HepG2 (cell line): ENCODE data around the gene GGT1. TPM values are rescaled to one million over a fixed set of nuclear protein-coding genes. Genes with fewer than 3 reads are reported as not detected.
A peak's percentile ranks its signal among the peaks of the same experiment; 100 is the strongest.

Experiments used
- ATAC-seq: fragments of 200-7000 bp; cut with Tn5 transposase; 3 replicates; pipeline ENCODE4 v1.9.1; 2020; ENCODE audit warnings: mild to moderate bottlenecking, moderate library complexity
- BruUV-seq: library from RNA; stranded (reverse); fragments of 400-500 nt; replicated peaks from 2 replicates; lab custom pipeline; 2021; lab: Mats Ljungman, UMichigan
- CTCF ChIA-PET: fragments of 300-600 bp; formaldehyde crosslinking; extraction: SDS; loops from one replicate; lab custom pipeline; 2021; ENCODE audit warnings: low total read pairs, inconsistent platforms, low intra/inter-chr PET ratio; lab: Yijun Ruan, JAX
- POLR2A ChIA-PET: fragments of 350-600 bp; sonication (Branson Sonifier 250); formaldehyde crosslinking; loops from one replicate; lab custom pipeline; 2020; ENCODE audit warnings: antibody characterized with exemption, inconsistent platforms; lab: Yijun Ruan, JAX
- DNase-seq: peaks from one replicate; pipeline ENCODE4 v3.0.0-alpha.2; 2015; ENCODE audit warnings: low spot score
- FAIRE-seq: peaks from 3 replicates; lab custom pipeline; 2011; peaks lifted over from hg19 to GRCh38; lab: Jason Lieb, UNC
- H2AFZ ChIP-seq: one replicate; pipeline ENCODE4 v1.6.1; 2011; ENCODE audit warnings: low read length, inconsistent platforms
- H3K27ac ChIP-seq: fragments of 300-600 bp; 3 replicates; pipeline ENCODE4 v1.8.0; 2011; ENCODE audit warnings: mixed run types, mild to moderate bottlenecking, mixed read lengths, low read length, inconsistent platforms; ENCODE audit not compliant: insufficient read depth; ENCODE audit errors: extremely low read length
- H3K27me3 ChIP-seq, 2 experiments: fragments of 200-600 bp in 1 of 2; 2 replicates in 1 of 2; 3 replicates in 1 of 2; pipeline versions ENCODE4 v1.6.0 to v1.8.0; 2011; ENCODE audit warnings: low read length in 2 of 2, mild to moderate bottlenecking in 2 of 2, moderate library complexity in 2 of 2, inconsistent platforms in 1 of 2; ENCODE audit not compliant: insufficient read depth in 2 of 2, control insufficient read depth in 1 of 2
- H3K36me3 ChIP-seq, 2 experiments: fragments of 200-600 bp in 1 of 2; replicated peaks in 1 of 2; 2 replicates in 1 of 2; 3 replicates in 1 of 2; pipeline versions ENCODE4 v1.5.1 to v1.8.0; 2011; ENCODE audit warnings: low read length in 2 of 2, inconsistent platforms in 1 of 2; ENCODE audit not compliant: insufficient read depth in 2 of 2, control insufficient read depth in 1 of 2
- H3K4me1 ChIP-seq: 2 replicates; pipeline ENCODE4 v1.5.1; 2012; ENCODE audit warnings: low read length, inconsistent platforms; ENCODE audit not compliant: insufficient read depth
- H3K4me2 ChIP-seq: 2 replicates; pipeline ENCODE4 v1.6.0; 2011; ENCODE audit warnings: low read depth, low read length, inconsistent platforms
- H3K4me3 ChIP-seq, 3 experiments: fragments of 200-600 bp in 1 of 3; sonication (generic), shearing (Covaris generic) in 1 of 3; replicated peaks in 1 of 3; 2 replicates each; pipeline ENCODE4 v1.5.1; 2011 to 2016; ENCODE audit warnings: low read length in 3 of 3, inconsistent platforms in 2 of 3, low read depth in 2 of 3, mild to moderate bottlenecking in 2 of 3, control low read depth in 1 of 3, mixed read lengths in 1 of 3; ENCODE audit not compliant: insufficient read depth in 1 of 3
- H3K79me2 ChIP-seq: one replicate; pipeline ENCODE4 v1.6.1; 2011; ENCODE audit warnings: low read length, inconsistent platforms; ENCODE audit not compliant: insufficient read depth
- H3K9ac ChIP-seq: 2 replicates; pipeline ENCODE4 v1.6.0; 2011; ENCODE audit warnings: mild to moderate bottlenecking, low read depth, low read length, inconsistent platforms; ENCODE audit not compliant: insufficient read depth
- H3K9me3 ChIP-seq: 2 replicates; pipeline ENCODE4 v1.5.1; 2012; ENCODE audit warnings: mild to moderate bottlenecking, low read length
- H4K20me1 ChIP-seq: 2 replicates; pipeline ENCODE4 v1.6.0; 2011; ENCODE audit warnings: inconsistent platforms, mild to moderate bottlenecking, low read length, moderate library complexity; ENCODE audit not compliant: insufficient read depth
- HIVEP1 ChIP-seq: sonication (generic); formaldehyde crosslinking; IDR thresholded peaks from 2 replicates; pipeline ENCODE4 v1.4.0; 2020; ENCODE audit warnings: mild to moderate bottlenecking, missing genetic modification reagents
- HNRNPK ChIP-seq: fragments of 200-400 bp; formaldehyde crosslinking; IDR thresholded peaks from 2 replicates; pipeline ENCODE4 v1.6.1; 2018; ENCODE audit warnings: low read length, low read depth, moderate library complexity, mild to moderate bottlenecking; ENCODE audit not compliant: poor library complexity, severe bottlenecking
- KAT8 ChIP-seq: IDR thresholded peaks from 2 replicates; pipeline ENCODE4 v1.6.1; 2016; ENCODE audit warnings: missing genetic modification reagents, missing compliant biosample characterization
- MXD4 ChIP-seq: IDR thresholded peaks from 2 replicates; pipeline ENCODE4 v1.6.1; 2016; ENCODE audit warnings: mild to moderate bottlenecking, missing biosample characterization, missing genetic modification reagents
- ZFYVE20 ChIP-seq: sonication (generic); formaldehyde crosslinking; IDR thresholded peaks from 2 replicates; pipeline ENCODE4 v1.8.0; 2023; ENCODE audit warnings: low read depth, mild to moderate bottlenecking, moderate library complexity, missing genetic modification reagents, borderline replicate concordance
- ZNF17 ChIP-seq: sonication (generic); formaldehyde crosslinking; IDR thresholded peaks from 2 replicates; pipeline ENCODE4 v1.5.0; 2020; ENCODE audit warnings: mild to moderate bottlenecking, missing genetic modification reagents
- ZNF24 ChIP-seq: fragments of 450-650 bp; IDR thresholded peaks from 2 replicates; pipeline ENCODE4 v1.6.1; 2017; ENCODE audit warnings: antibody characterized with exemption, mild to moderate bottlenecking
- ZNF484 ChIP-seq: sonication (generic); formaldehyde crosslinking; IDR thresholded peaks from 2 replicates; pipeline ENCODE4 v1.5.1; 2020; ENCODE audit warnings: mild to moderate bottlenecking, low read depth, missing genetic modification reagents, borderline replicate concordance
- ZNF792 ChIP-seq: IDR thresholded peaks from 2 replicates; pipeline ENCODE4 v1.6.1; 2016
- ZNF850 ChIP-seq: sonication (generic); formaldehyde crosslinking; conservative IDR thresholded peaks from 2 replicates; pipeline ENCODE4 v1.9.0; 2021; ENCODE audit warnings: mild to moderate bottlenecking, missing genetic modification reagents
- WGBS: methylation state at CpG from one replicate; pipeline ENCODE4 v1.1.6; 2017; ENCODE audit warnings: low lambda C conversion rate; 5-methylcytosine and 5-hydroxymethylcytosine counted together
- in situ Hi-C: cut with HindIII; loops from 2 replicates; pipeline ENCODE4 v1.10.0; 2017; ENCODE audit warnings: low pct_unique_long_range_greater_than_20kb; ENCODE audit not compliant: extremely low pct_ligation_motif_present
- intact Hi-C: fragments of 100-400 bp; cut with micrococcal nuclease; formaldehyde crosslinking; loops from one replicate; pipeline ENCODE4 v1.10.0; 2022; ENCODE audit not compliant: unreplicated experiment
- polyA plus RNA-seq, 8 experiments: library from polyadenylated mRNA; depleted of rRNA in 3 of 8; stranded (reverse) in 7 of 8; unstranded in 1 of 8; fragments of >200 nt; fragmentation: Illumina TruSeq in 4 of 8; extraction: Trizol in 4 of 8; gene quantifications; 2 replicates each; pipeline versions ENCODE4 v1.2.1 to v1.2.3, GENCODE V29; 2011 to 2016; ENCODE audit warnings: low read depth in 4 of 8, missing spikeins in 1 of 8, mixed read lengths in 1 of 8; ENCODE audit not compliant: insufficient read depth in 1 of 8
- total RNA-seq, 5 experiments: library from RNA; depleted of rRNA; stranded (reverse); fragments of >200 nt; fragmentation: Illumina TruSeq; extraction: Trizol; gene quantifications; 2 replicates each; pipeline ENCODE4 v1.2.3, GENCODE V29; 2016; ENCODE audit warnings: low read depth in 1 of 5
- TF ChIP-seq, protein P1 (sequence below): sonication (generic); formaldehyde crosslinking; IDR thresholded peaks from 2 replicates; pipeline ENCODE4 v1.4.0; 2020; ENCODE audit warnings: mild to moderate bottlenecking, missing genetic modification reagents, borderline replicate concordance
- TF ChIP-seq, protein P2 (sequence below): IDR thresholded peaks from 2 replicates; pipeline ENCODE4 v1.6.1; 2016
- TF ChIP-seq, protein P3 (sequence below): sonication (generic); formaldehyde crosslinking; IDR thresholded peaks from 2 replicates; pipeline ENCODE4 v1.5.1; 2020; ENCODE audit warnings: mild to moderate bottlenecking, missing genetic modification reagents, moderate library complexity
- TF ChIP-seq, protein P4 (sequence below): sonication (generic); formaldehyde crosslinking; IDR thresholded peaks from 2 replicates; pipeline ENCODE4 v1.5.0; 2020; ENCODE audit warnings: mild to moderate bottlenecking, missing genetic modification reagents

Gene GGT1
- total and polyA plus RNA-seq, 2 of the 13 experiments (the other 11 are each of a cell fraction or from before 2014, with no cell fraction given) = 29.9 to 103 TPM

DNA sequence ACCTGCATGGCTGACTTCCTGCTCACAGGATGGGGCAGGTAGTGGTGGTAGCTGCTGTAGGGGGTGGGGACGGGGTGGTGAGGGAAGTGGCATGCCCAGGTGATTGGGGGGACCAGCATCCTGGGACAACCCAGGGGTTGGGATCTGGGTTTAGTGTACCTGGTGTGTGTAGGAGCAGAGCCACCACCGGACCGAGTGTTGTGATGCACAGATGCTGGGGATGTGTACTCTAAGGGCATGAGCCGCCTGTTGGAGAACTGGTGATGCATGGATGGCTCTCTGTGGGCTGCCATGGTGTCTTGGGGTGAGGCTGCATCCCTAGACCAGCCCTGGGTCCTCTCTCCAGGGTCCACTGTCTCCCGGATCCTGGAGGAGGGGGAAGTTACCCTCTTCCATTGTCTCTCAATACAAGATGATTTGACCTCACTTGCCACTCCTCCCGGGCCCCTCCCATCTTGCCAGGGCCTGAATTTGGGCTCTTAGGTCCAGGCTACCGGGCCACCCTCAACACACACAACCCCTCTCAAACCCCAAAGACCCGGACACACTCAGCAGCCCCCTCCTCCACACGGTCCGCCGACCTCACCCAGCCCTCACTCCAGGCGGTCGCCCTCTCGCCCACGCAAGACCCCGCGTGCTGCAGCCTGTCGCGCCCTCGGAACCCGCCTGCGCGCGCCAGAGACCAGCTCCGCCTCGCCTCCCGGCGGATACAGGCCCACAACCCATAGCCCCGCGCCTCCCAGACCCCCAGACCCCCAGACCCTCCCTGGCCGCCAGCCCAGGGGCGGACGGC lies 10.7 kb upstream of the GGT1 start:
- in situ Hi-C loops = loop anchor here (5.0 kb wide), 1 partner anchor 35 kb away; the partner anchor contains the start of genes GUCD1 and SNRPD3
- DNase-seq = no peak
- Histone ChIP-seq H3K27me3 (no peaks in the 10 kb centered on the region; a peak in 1 of 5 replicates), H3K9me3 (no peaks in the 10 kb centered on the region), H3K4me3 (peak overlapping the region; percentile 79 to 88 (median 84)), H2AFZ (no peak overlapping the region), H3K36me3 (peaks cover 6 to 14% of the 10 kb centered on the region in 2 experiments; a peak in 4 of 5 replicates), H3K4me2 (peak overlapping the region; percentile 95), H3K9ac (peak overlapping the region; percentile 94), H3K79me2 (peaks cover 10% of the 10 kb centered on the region), H4K20me1 (no peaks in the 10 kb centered on the region), H3K27ac (peak overlapping the region; percentile 75), H3K4me1 (peaks cover 80% of the 10 kb centered on the region)
- no peak for FAIRE-seq
- no peak for ATAC-seq
- BruUV-seq = TSS peak; percentile 74
- ChIA-PET CTCF (no interaction called here), POLR2A (interaction anchor here (0.9 to 5.7 kb wide), 14 partner anchors 8 to 87 kb away, joined by 3 to 76 read pairs (median 6); partner anchors contain the start of genes GGT1, GUCD1 and SNRPD3)
- WGBS = 7% methylated on average over 24 of the region's 33 CpGs
- intact Hi-C loops = no loop called here
- TF ChIP-seq, protein P1, sequence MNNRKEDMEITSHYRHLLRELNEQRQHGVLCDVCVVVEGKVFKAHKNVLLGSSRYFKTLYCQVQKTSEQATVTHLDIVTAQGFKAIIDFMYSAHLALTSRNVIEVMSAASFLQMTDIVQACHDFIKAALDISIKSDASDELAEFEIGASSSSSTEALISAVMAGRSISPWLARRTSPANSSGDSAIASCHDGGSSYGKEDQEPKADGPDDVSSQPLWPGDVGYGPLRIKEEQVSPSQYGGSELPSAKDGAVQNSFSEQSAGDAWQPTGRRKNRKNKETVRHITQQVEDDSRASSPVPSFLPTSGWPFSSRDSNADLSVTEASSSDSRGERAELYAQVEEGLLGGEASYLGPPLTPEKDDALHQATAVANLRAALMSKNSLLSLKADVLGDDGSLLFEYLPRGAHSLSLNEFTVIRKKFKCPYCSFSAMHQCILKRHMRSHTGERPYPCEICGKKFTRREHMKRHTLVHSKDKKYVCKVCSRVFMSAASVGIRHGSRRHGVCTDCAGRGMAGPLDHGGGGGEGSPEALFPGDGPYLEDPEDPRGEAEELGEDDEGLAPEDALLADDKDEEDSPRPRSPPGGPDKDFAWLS (CRISPR knock-in tag) = 0 out of 2 replicates have a peak, but pooled peaks have one; percentile 22
- TF ChIP-seq ZNF850 (CRISPR knock-in tag) (no peak), MXD4 (0 out of 2 replicates have a peak, but pooled peaks have one; percentile 1), ZFYVE20 (0 out of 2 replicates have a peak, but pooled peaks have one; percentile 12), ZNF792 (no peak), ZNF484 (no peak), HIVEP1 (CRISPR knock-in tag) (peak; percentile 36; the same call in 1 of the 2 replicates), ZNF24 (no peak), ZNF17 (CRISPR knock-in tag) (no peak), KAT8 (CRISPR knock-in tag) (no peak), HNRNPK (peak; percentile 62)
- TF ChIP-seq, protein P2, sequence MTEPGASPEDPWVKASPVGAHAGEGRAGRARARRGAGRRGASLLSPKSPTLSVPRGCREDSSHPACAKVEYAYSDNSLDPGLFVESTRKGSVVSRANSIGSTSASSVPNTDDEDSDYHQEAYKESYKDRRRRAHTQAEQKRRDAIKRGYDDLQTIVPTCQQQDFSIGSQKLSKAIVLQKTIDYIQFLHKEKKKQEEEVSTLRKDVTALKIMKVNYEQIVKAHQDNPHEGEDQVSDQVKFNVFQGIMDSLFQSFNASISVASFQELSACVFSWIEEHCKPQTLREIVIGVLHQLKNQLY = no peak
- TF ChIP-seq, protein P3, sequence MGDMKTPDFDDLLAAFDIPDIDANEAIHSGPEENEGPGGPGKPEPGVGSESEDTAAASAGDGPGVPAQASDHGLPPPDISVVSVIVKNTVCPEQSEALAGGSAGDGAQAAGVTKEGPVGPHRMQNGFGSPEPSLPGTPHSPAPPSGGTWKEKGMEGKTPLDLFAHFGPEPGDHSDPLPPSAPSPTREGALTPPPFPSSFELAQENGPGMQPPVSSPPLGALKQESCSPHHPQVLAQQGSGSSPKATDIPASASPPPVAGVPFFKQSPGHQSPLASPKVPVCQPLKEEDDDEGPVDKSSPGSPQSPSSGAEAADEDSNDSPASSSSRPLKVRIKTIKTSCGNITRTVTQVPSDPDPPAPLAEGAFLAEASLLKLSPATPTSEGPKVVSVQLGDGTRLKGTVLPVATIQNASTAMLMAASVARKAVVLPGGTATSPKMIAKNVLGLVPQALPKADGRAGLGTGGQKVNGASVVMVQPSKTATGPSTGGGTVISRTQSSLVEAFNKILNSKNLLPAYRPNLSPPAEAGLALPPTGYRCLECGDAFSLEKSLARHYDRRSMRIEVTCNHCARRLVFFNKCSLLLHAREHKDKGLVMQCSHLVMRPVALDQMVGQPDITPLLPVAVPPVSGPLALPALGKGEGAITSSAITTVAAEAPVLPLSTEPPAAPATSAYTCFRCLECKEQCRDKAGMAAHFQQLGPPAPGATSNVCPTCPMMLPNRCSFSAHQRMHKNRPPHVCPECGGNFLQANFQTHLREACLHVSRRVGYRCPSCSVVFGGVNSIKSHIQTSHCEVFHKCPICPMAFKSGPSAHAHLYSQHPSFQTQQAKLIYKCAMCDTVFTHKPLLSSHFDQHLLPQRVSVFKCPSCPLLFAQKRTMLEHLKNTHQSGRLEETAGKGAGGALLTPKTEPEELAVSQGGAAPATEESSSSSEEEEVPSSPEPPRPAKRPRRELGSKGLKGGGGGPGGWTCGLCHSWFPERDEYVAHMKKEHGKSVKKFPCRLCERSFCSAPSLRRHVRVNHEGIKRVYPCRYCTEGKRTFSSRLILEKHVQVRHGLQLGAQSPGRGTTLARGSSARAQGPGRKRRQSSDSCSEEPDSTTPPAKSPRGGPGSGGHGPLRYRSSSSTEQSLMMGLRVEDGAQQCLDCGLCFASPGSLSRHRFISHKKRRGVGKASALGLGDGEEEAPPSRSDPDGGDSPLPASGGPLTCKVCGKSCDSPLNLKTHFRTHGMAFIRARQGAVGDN (CRISPR knock-in tag) = peak; percentile 65
- TF ChIP-seq, protein P4, sequence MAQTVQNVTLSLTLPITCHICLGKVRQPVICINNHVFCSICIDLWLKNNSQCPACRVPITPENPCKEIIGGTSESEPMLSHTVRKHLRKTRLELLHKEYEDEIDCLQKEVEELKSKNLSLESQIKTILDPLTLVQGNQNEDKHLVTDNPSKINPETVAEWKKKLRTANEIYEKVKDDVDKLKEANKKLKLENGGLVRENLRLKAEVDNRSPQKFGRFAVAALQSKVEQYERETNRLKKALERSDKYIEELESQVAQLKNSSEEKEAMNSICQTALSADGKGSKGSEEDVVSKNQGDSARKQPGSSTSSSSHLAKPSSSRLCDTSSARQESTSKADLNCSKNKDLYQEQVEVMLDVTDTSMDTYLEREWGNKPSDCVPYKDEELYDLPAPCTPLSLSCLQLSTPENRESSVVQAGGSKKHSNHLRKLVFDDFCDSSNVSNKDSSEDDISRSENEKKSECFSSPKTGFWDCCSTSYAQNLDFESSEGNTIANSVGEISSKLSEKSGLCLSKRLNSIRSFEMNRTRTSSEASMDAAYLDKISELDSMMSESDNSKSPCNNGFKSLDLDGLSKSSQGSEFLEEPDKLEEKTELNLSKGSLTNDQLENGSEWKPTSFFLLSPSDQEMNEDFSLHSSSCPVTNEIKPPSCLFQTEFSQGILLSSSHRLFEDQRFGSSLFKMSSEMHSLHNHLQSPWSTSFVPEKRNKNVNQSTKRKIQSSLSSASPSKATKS (CRISPR knock-in tag) = no peak
